Esophagus muscularis mucosa (tissue), 4 donors: ENCODE measurements around the gene PBX4. TPM values are rescaled to one million over a fixed set of nuclear protein-coding genes. Genes with fewer than 3 reads are reported as not detected.

Source experiments
- DNase-seq: peaks from one replicate; pipeline ENCODE4 v3.0.0-alpha.2; 2017; ENCODE audit errors: extremely low spot score
- H3K27ac ChIP-seq, 4 donors: fragments of 200-600 bp; sonication (generic); replicated peaks in 1 of 4; 1 replicate in 3 of 4; 2 replicates in 1 of 4; pipeline ENCODE4 v1.5.1; 2016 to 2019; ENCODE audit warnings: mild to moderate bottlenecking in 1 of 4
- H3K27me3 ChIP-seq, 4 donors: fragments of 200-600 bp; sonication (generic); one replicate each; pipeline versions ENCODE4 v1.5.1 to v1.6.0; 2016 to 2019
- H3K36me3 ChIP-seq, 4 donors: fragments of 200-600 bp; sonication (generic); one replicate each; pipeline ENCODE4 v1.5.1; 2016 to 2019
- H3K4me1 ChIP-seq, 4 donors: fragments of 200-600 bp; sonication (generic); one replicate each; pipeline ENCODE4 v1.5.1; 2016 to 2019
- H3K4me3 ChIP-seq, 4 donors: fragments of 200-600 bp; sonication (generic); 1 replicate in 2 of 4; 2 replicates in 2 of 4; pipeline ENCODE4 v1.5.1; 2016 to 2019; ENCODE audit warnings: mild to moderate bottlenecking in 4 of 4, moderate library complexity in 1 of 4
- H3K9me3 ChIP-seq, 4 donors: fragments of 200-600 bp; sonication (generic); 1 replicate in 3 of 4; 2 replicates in 1 of 4; pipeline ENCODE4 v1.5.1; 2016 to 2019
- EP300 ChIP-seq: sonication (generic); formaldehyde crosslinking; IDR thresholded peaks from one replicate; pipeline ENCODE4 v1.6.1; 2017; ENCODE audit warnings: antibody characterized with exemption
- POLR2A ChIP-seq: fragments of 450-650 bp; IDR thresholded peaks from one replicate; pipeline ENCODE4 v1.6.1; 2017; ENCODE audit warnings: antibody characterized with exemption, moderate library complexity, mild to moderate bottlenecking, low read depth
- POLR2AphosphoS5 ChIP-seq, 2 donors: sonication (generic); formaldehyde crosslinking; IDR thresholded peaks; one replicate each; pipeline ENCODE4 v1.6.1; 2017; ENCODE audit warnings: antibody characterized with exemption in 2 of 2
- WGBS: methylation state at CpG from one replicate; pipeline ENCODE4 v1.1.5; 2018; 5-methylcytosine and 5-hydroxymethylcytosine counted together
- intact Hi-C: fragments of 100-400 bp; cut with DNase I; formaldehyde crosslinking; loops from one replicate; pipeline ENCODE4 v1.15.1; 2023
- total RNA-seq, 4 donors: library from RNA; depleted of rRNA; stranded (reverse); fragments of >200 nt; gene quantifications; one replicate each; pipeline versions ENCODE4 v1.1.0 to v1.2.1, GENCODE V29; 2016
- TF ChIP-seq, protein P1 (sequence below), 3 experiments: fragments of 200-600 bp in 2 of 3; fragments of 450-650 bp in 1 of 3; sonication (generic) in 2 of 3; IDR thresholded peaks; one replicate each; pipeline ENCODE4 v1.5.1; 2017 to 2019; ENCODE audit warnings: antibody characterized with exemption in 3 of 3, mild to moderate bottlenecking in 2 of 3, moderate library complexity in 1 of 3

Gene PBX4
- total RNA-seq, 4 donors from 2014 or later = 0.66 to 3.7 (median 0.98) TPM; not detected in 1

DNA sequence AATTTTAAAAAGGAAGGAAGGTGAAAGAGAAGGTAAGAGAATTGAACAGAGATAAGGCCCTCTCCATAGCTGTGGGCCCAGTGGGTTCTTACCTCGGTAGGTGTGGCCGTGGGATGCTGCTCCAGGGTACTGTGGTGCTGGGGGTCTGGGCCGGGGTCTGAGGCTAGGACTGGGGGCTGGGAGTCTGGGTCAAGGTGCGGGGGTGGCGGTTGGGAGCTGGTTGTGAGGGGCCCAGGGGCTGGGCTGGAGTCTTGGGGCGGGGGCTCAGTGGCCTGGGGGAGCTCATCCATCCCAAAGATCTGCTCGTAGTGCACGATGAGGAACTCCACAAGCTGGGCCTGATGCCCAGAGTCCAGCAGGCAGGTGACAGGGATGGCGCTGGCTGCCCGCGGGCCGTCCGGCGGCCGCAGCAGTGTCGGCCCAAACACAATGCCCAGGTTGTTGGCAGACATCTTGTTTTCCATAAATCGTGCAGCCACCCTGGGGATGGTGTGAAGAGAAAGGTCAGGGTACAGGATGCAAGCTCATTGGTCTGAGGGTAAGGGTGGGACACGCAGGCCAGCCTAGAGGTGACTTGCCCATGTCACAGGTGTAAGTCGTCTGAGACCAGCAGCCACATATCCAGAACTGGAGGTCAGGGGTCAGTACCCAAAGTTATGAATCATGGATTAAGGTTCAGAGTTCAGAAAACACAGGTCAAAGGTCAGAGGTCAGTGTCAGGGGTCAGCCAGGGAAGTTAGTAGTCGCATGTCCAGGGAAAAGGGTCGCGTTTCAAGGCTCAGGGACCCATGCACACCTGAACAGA is 15.4 kb upstream of the PBX4 start:
- DNase-seq = no peak
- Histone ChIP-seq H3K9me3 (no peaks in the 10 kb centered on the region), H3K27me3 (peaks cover 0 to under 1% (median under 1%) of the 10 kb centered on the region in 4 donors), H3K36me3 (peaks cover 3 to 54% (median 21%) of the 10 kb centered on the region in 4 donors), H3K4me3 (no peak overlapping the region), H3K27ac (no peak overlapping the region), H3K4me1 (peaks cover 0 to under 1% (median under 1%) of the 10 kb centered on the region in 4 donors)
- TF ChIP-seq POLR2AphosphoS5 (IDR thresholded peaks at IDR 0.05) (no peak), POLR2A (no peak), EP300 (no peak)
- TF ChIP-seq, protein P1, sequence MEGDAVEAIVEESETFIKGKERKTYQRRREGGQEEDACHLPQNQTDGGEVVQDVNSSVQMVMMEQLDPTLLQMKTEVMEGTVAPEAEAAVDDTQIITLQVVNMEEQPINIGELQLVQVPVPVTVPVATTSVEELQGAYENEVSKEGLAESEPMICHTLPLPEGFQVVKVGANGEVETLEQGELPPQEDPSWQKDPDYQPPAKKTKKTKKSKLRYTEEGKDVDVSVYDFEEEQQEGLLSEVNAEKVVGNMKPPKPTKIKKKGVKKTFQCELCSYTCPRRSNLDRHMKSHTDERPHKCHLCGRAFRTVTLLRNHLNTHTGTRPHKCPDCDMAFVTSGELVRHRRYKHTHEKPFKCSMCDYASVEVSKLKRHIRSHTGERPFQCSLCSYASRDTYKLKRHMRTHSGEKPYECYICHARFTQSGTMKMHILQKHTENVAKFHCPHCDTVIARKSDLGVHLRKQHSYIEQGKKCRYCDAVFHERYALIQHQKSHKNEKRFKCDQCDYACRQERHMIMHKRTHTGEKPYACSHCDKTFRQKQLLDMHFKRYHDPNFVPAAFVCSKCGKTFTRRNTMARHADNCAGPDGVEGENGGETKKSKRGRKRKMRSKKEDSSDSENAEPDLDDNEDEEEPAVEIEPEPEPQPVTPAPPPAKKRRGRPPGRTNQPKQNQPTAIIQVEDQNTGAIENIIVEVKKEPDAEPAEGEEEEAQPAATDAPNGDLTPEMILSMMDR (IDR thresholded peaks at IDR 0.05) = no peak
- 94% methylated on average over 17 of the region's 22 CpGs for WGBS
- intact Hi-C loops = no loop called here

DNA sequence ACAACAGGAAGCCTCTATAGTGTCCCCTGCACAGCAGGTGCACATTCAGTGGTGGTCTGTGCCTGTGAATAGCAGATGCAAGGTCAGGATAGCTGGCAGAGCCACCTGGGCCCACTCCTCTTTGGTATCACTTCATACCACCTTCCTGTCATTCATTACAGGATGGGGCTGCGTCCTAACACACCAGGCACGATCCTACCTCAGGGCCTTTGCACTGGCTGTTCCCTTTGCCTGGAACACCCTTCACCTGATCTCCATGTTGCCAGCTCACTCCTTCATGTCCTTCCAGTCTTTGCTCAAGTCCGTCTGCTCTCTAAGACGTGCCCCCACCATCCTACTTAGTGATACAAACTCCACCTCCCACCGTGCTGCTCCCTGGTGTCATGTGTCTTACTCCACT is 14.2 kb upstream of the PBX4 start:
- Histone ChIP-seq H3K9me3 (no peaks in the 10 kb centered on the region), H3K27me3 (peaks cover 0 to 13% (median 9%) of the 10 kb centered on the region in 4 donors), H3K27ac (no peak overlapping the region), H3K4me1 (peaks cover 11 to 13% (median 12%) of the 10 kb centered on the region in 4 donors), H3K4me3 (no peak overlapping the region), H3K36me3 (peaks cover 3 to 47% (median 21%) of the 10 kb centered on the region in 4 donors)
- no peak for TF ChIP-seq POLR2A
- TF ChIP-seq POLR2AphosphoS5 (IDR thresholded peaks at IDR 0.05) = no peak
- no peak for TF ChIP-seq EP300
- TF ChIP-seq, protein P1 (IDR thresholded peaks at IDR 0.05) = no peak
- no peak for DNase-seq
- intact Hi-C loops = no loop called here
- 81% methylated on average over 5 of the region's 5 CpGs for WGBS

DNA sequence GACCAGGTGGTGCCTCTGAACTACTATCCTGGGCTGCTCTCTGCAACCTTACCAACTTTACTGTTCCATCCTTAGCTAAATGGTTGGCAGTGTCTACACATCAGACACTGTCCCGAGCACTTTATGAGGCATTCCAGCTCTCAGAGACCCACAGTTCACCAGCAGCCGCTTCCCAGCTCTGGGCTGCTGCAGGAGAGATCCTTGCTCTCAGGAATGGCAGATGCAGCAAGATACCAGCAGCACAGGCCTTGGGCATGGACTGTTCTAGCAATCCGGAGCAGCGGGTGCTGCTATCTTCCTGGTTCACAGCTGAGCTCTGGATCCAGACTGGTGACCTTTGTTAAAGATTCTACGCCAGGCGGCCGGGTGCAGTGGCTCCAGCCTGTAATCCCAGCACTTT is 12.9 kb upstream of the PBX4 start:
- intact Hi-C loops = no loop called here
- WGBS = 92% methylated on average over 2 of the region's 7 CpGs
- DNase-seq = no peak

DNA sequence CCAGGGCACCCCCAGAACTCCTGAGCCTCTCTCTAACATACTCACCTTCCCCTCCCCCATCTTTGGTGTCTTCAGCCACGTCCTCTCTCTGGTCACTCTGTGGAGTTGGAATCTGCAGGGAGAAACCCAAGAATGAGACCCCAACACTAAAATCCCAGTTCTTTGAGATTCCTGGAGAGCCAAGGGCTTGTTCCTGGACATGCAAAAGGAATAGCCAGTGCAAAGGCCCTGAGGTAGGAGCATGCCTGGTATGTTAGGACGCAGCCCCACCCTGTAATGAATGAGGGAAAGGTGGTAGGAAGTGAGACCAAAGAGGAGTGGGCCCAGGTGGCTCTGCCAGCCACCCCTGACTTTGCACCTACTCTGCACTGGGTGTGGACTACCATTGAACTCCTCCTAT is 11.9 kb upstream of the PBX4 start:
- no peak for DNase-seq
- Histone ChIP-seq H3K27ac (no peak overlapping the region), H3K9me3 (no peaks in the 10 kb centered on the region), H3K36me3 (peaks cover 3 to 24% (median 19%) of the 10 kb centered on the region in 4 donors), H3K4me3 (no peak overlapping the region), H3K4me1 (peaks cover 14 to 19% (median 17%) of the 10 kb centered on the region in 4 donors), H3K27me3 (peaks cover 0 to 33% (median 10%) of the 10 kb centered on the region in 4 donors)
- intact Hi-C loops = no loop called here
- WGBS = 100% methylated on average over 2 of the region's 2 CpGs
- TF ChIP-seq POLR2A = no peak
- no peak for TF ChIP-seq POLR2AphosphoS5 (IDR thresholded peaks at IDR 0.05)
- no peak for TF ChIP-seq EP300
- TF ChIP-seq, protein P1 (IDR thresholded peaks at IDR 0.05) = no peak

More for the DNA sequence above, 12.9 kb upstream of the PBX4 start:
- H3K4me1 ChIP-seq = peaks cover 14 to 19% (median 17%) of the 10 kb centered on the region in 4 donors
- H3K36me3 ChIP-seq = peaks cover 3 to 33% (median 21%) of the 10 kb centered on the region in 4 donors
- H3K27ac ChIP-seq = no peak overlapping the region
- peaks cover 0 to 26% (median 10%) of the 10 kb centered on the region in 4 donors for H3K27me3 ChIP-seq
- no peaks in the 10 kb centered on the region for H3K9me3 ChIP-seq
- TF ChIP-seq, protein P1 (IDR thresholded peaks at IDR 0.05) = no peak
- TF ChIP-seq POLR2A (no peak), POLR2AphosphoS5 (IDR thresholded peaks at IDR 0.05) (no peak), EP300 (no peak)
- no peak overlapping the region for H3K4me3 ChIP-seq
